SU-DHL-6 (cell line): Measurements from ENCODE around the gene CHRNA7.
"Not testable (repeated sequence)": the region's sequence is repeated elsewhere in the genome, so short reads cannot be mapped to it uniquely, and the experiment has no call there.

Source experiments
- CTCF ChIP-seq: fragments of 200-600 bp; sonication (generic); IDR thresholded peaks from one replicate; pipeline ENCODE4 v1.5.1; 2017; ENCODE audit warnings: antibody characterized with exemption, mild to moderate bottlenecking, low read length, moderate library complexity; ENCODE audit not compliant: insufficient read depth, poor library complexity, severe bottlenecking
- EZH2phosphoT487 ChIP-seq: fragments of 200-600 bp; sonication (generic), shearing (Covaris generic); conservative IDR thresholded peaks from 2 replicates; pipeline ENCODE4 v1.6.1; 2018; ENCODE audit warnings: mild to moderate bottlenecking, antibody characterized with exemption, low read length, moderate library complexity, mixed read lengths

GRCh38 chr15:32193780-32194179, 163.5 kb downstream of the CHRNA7 start:
- not testable (repeated sequence) for TF ChIP-seq CTCF, EZH2phosphoT487
